Posterior cingulate gyrus (tissue), 11 donors: ENCODE data around the gene GALNT18.

Experiments used
- DNase-seq, 10 donors: peaks; one replicate each; pipeline versions ENCODE4 v3.0.0 to v3.0.0-alpha.2; 2020 to 2021; ENCODE audit warnings: mixed read lengths in 3 of 10
- intact Hi-C: fragments of 100-400 bp; cut with DNase I; formaldehyde crosslinking; loops from one replicate; pipeline ENCODE4 v1.15.1; 2023

The GALNT18 gene

GRCh38 chr11:11422411-11423128 lies 199.2 kb downstream of the GALNT18 start:
- intact Hi-C loops: no loop called here
- DNase-seq: no peak

- intact Hi-C loops: no loop called here
- DNase-seq: no peak
Observed at GRCh38 chr11:11421509-11421908, 200.3 kb downstream of the GALNT18 start.

GRCh38 chr11:11420899-11421285 lies 200.9 kb downstream of the GALNT18 start:
- intact Hi-C loops: no loop called here
- no peak for DNase-seq

- no peak for DNase-seq
- intact Hi-C loops: no loop called here
Observed at GRCh38 chr11:11420191-11420898, 201.5 kb downstream of the GALNT18 start.

GRCh38 chr11:11419747-11420146 lies 202.1 kb downstream of the GALNT18 start:
- intact Hi-C loops: no loop called here
- no peak for DNase-seq

- intact Hi-C loops: no loop called here
- DNase-seq: no peak
Observed at GRCh38 chr11:11416917-11417316, 204.9 kb downstream of the GALNT18 start.

- no peak for DNase-seq
- intact Hi-C loops: no loop called here
Observed at GRCh38 chr11:11416502-11416901, 205.3 kb downstream of the GALNT18 start.

- intact Hi-C loops: no loop called here
- DNase-seq: no peak
Observed at GRCh38 chr11:11415901-11416300, 205.9 kb downstream of the GALNT18 start.

GRCh38 chr11:11414996-11415395 lies 206.8 kb downstream of the GALNT18 start:
- intact Hi-C loops: no loop called here
- DNase-seq: no peak

- no peak for DNase-seq
- intact Hi-C loops: no loop called here
Observed at GRCh38 chr11:11413776-11414175, 208.0 kb downstream of the GALNT18 start.

- DNase-seq: no peak
- intact Hi-C loops: no loop called here
Observed at GRCh38 chr11:11411401-11411985, 210.3 kb downstream of the GALNT18 start.

- intact Hi-C loops: no loop called here
- DNase-seq: no peak
Observed at GRCh38 chr11:11409901-11410300, 211.9 kb downstream of the GALNT18 start.

- intact Hi-C loops: no loop called here
- DNase-seq: no peak
Observed at GRCh38 chr11:11409224-11409623, 212.6 kb downstream of the GALNT18 start.

- peak in 1 of 10 donors; percentile 81 for DNase-seq
- intact Hi-C loops: no loop called here
Observed at GRCh38 chr11:11408436-11409221, 213.2 kb downstream of the GALNT18 start.

GRCh38 chr11:11407763-11408084 lies 214.1 kb downstream of the GALNT18 start:
- intact Hi-C loops: no loop called here
- DNase-seq: no peak

- no peak for DNase-seq
- intact Hi-C loops: no loop called here
Observed at GRCh38 chr11:11407065-11407762, 214.6 kb downstream of the GALNT18 start.

- intact Hi-C loops: no loop called here
- no peak for DNase-seq
Observed at GRCh38 chr11:11406652-11407051, 215.2 kb downstream of the GALNT18 start.

GRCh38 chr11:11403763-11404725 lies 217.8 kb downstream of the GALNT18 start:
- intact Hi-C loops: no loop called here
- DNase-seq: no peak

GRCh38 chr11:11401960-11402535 lies 219.8 kb downstream of the GALNT18 start:
- DNase-seq: no peak
- intact Hi-C loops: no loop called here
